ENCODE data around the gene RGP1. TPM values are rescaled to one million over a fixed set of nuclear protein-coding genes. Genes with fewer than 3 reads are reported as not detected.

Gene RGP1
- total and polyA plus RNA-seq, 9 of the 15 experiments (the other 6 are each of a cell fraction or from before 2014, with no cell fraction given) = 0.42 to 13.8 (median 6.7) TPM

DNA sequence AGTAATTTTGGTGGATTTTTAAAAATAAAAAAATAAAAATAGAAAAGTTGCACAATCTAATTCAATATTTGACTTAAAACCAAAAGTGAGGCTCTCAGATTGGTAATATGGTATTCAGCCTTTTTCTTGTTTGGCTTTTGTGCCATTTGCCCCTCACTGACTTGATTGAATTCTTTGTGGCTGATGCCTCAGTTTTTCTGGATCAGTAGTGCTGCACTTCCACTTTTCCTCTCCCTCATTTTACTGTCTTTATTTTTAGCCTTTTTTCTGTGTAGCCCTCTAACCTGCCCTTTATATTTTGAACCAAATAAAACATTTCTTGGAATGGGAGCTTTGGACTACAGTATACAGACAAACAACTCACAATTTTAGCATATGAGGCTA is 8.8 kb downstream of the RGP1 start:
- no peak overlapping the region for H2AFZ ChIP-seq (ENCODE audit: low read depth, low read length)
- peak overlapping the region; percentile 91; the same call in 2 of the 3 replicates for H3K27ac ChIP-seq (ENCODE audit: extremely low read depth, low read depth, low read length)
- BruUV-seq (replicated peaks) = no TSS peak
- in situ Hi-C loops (cut with MboI) (no loop called here), intact Hi-C loops (cut with micrococcal nuclease) (no loop called here)
- no peaks in the 10 kb centered on the region for H4K20me1 ChIP-seq (replicated peaks; ENCODE audit: control insufficient read depth, insufficient read depth, low read length)
- H3K4me2 ChIP-seq (ENCODE audit: insufficient read depth, low read length) = peak overlapping the region; percentile 86
- no peaks in the 10 kb centered on the region for H3K27me3 ChIP-seq (ENCODE audit: control insufficient read depth in 2 of 2, insufficient read depth in 2 of 2, low read length in 2 of 2)
- TF ChIP-seq SRSF9 (IDR thresholded peaks at IDR 0.05; ENCODE audit: borderline replicate concordance, low read depth, low read length) = no peak
- TF ChIP-seq ZC3H11A (IDR thresholded peaks at IDR 0.05; ENCODE audit: low read depth, low read length) = no peak
- TF ChIP-seq EHMT2 (IDR thresholded peaks at IDR 0.05) = no peak
- 0 out of 2 replicates have a peak, but pooled peaks have one; percentile 30 for TF ChIP-seq CEBPB (tag; IDR thresholded peaks at IDR 0.05)
- TF ChIP-seq MXI1 (IDR thresholded peaks at IDR 0.05; ENCODE audit: low read depth, low read length) = no peak
- TF ChIP-seq SMARCA5 (IDR thresholded peaks at IDR 0.05) = no peak
- no peak for TF ChIP-seq ZBTB1 (CRISPR knock-in tag; IDR thresholded peaks at IDR 0.05; ENCODE audit: borderline replicate concordance, low read depth)
- peak; percentile 37 for TF ChIP-seq CHD1 (IDR thresholded peaks at IDR 0.05; ENCODE audit: low read length)
- TF ChIP-seq, protein P1, sequence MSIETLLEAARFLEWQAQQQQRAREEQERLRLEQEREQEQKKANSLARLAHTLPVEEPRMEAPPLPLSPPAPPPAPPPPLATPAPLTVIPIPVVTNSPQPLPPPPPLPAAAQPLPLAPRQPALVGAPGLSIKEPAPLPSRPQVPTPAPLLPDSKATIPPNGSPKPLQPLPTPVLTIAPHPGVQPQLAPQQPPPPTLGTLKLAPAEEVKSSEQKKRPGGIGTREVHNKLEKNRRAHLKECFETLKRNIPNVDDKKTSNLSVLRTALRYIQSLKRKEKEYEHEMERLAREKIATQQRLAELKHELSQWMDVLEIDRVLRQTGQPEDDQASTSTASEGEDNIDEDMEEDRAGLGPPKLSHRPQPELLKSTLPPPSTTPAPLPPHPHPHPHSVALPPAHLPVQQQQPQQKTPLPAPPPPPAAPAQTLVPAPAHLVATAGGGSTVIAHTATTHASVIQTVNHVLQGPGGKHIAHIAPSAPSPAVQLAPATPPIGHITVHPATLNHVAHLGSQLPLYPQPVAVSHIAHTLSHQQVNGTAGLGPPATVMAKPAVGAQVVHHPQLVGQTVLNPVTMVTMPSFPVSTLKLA (conservative IDR thresholded peaks at IDR 0.05) = no peak
- TF ChIP-seq, protein P2, sequence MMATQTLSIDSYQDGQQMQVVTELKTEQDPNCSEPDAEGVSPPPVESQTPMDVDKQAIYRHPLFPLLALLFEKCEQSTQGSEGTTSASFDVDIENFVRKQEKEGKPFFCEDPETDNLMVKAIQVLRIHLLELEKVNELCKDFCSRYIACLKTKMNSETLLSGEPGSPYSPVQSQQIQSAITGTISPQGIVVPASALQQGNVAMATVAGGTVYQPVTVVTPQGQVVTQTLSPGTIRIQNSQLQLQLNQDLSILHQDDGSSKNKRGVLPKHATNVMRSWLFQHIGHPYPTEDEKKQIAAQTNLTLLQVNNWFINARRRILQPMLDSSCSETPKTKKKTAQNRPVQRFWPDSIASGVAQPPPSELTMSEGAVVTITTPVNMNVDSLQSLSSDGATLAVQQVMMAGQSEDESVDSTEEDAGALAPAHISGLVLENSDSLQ (IDR thresholded peaks at IDR 0.05) = no peak
- TF ChIP-seq COPS2 (conservative IDR thresholded peaks at IDR 0.05) = no peak
- TF ChIP-seq SETDB1 (IDR thresholded peaks at IDR 0.05; ENCODE audit: low read length) = no peak
- TF ChIP-seq NFE2L1 (tag; IDR thresholded peaks at IDR 0.05; ENCODE audit: borderline replicate concordance, low read depth) = no peak
- TF ChIP-seq NFYB (IDR thresholded peaks at IDR 0.05; ENCODE audit: extremely low read depth, insufficient read length) = no peak
- TF ChIP-seq ZNF143 (CRISPR knock-in tag; IDR thresholded peaks at IDR 0.05) = no peak
- TF ChIP-seq ZNF785 (CRISPR knock-in tag; IDR thresholded peaks at IDR 0.05) = no peak
- TF ChIP-seq, protein P3, sequence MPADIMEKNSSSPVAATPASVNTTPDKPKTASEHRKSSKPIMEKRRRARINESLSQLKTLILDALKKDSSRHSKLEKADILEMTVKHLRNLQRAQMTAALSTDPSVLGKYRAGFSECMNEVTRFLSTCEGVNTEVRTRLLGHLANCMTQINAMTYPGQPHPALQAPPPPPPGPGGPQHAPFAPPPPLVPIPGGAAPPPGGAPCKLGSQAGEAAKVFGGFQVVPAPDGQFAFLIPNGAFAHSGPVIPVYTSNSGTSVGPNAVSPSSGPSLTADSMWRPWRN (IDR thresholded peaks at IDR 0.05; ENCODE audit: low read depth) = no peak
- TF ChIP-seq NCOA6 (IDR thresholded peaks at IDR 0.05) = no peak
- TF ChIP-seq RNF2 (IDR thresholded peaks at IDR 0.05) = no peak
- no peak for TF ChIP-seq ZNF23 (CRISPR knock-in tag; IDR thresholded peaks at IDR 0.05)
- no peak for TF ChIP-seq PHTF2 (CRISPR knock-in tag; IDR thresholded peaks at IDR 0.05)
- TF ChIP-seq CEBPG (CRISPR knock-in tag; IDR thresholded peaks at IDR 0.05) = no peak
- TF ChIP-seq CEBPG (tag; conservative IDR thresholded peaks at IDR 0.05 in 1 of 2, IDR thresholded peaks at IDR 0.05 in 1 of 2) = peak; percentile 35; a peak in 1 of 4 replicates
- 0 out of 2 replicates have a peak, but pooled peaks have one; percentile 36 for TF ChIP-seq SPI1 (IDR thresholded peaks at IDR 0.05; ENCODE audit: borderline replicate concordance, low read depth, low read length)
- TF ChIP-seq ERF (CRISPR knock-in tag; IDR thresholded peaks at IDR 0.05) = no peak
- ATAC-seq = no peak
- H3K36me3 ChIP-seq (ENCODE audit: control insufficient read depth, insufficient read depth, low read length) = peaks cover 6% of the 10 kb centered on the region; the same call in 2 of the 3 replicates
- CTCF ChIA-PET (ENCODE audit: low intra/inter-chr PET ratio) = no interaction called here
- H3K4me3 ChIP-seq = peak overlapping the region; percentile 89
- no peaks in the 10 kb centered on the region for H3K9me3 ChIP-seq (replicated peaks; ENCODE audit: control insufficient read depth, insufficient read depth, low read depth, low read length)
- H3K4me1 ChIP-seq (replicated peaks in 1 of 2; ENCODE audit: control insufficient read depth in 2 of 2, insufficient read depth in 2 of 2, low read length in 2 of 2) = peaks cover 4 to 9% of the 10 kb centered on the region in 2 experiments; a peak in 3 of 5 replicates
- FAIRE-seq = no peak
- POLR2A ChIA-PET = no interaction called here
- peak overlapping the region in 1 of 2 experiments; percentile 92; a peak in 2 of 4 replicates for H3K9ac ChIP-seq (ENCODE audit: insufficient read depth in 1 of 2, low read depth in 2 of 2, low read length in 2 of 2)
- DNase-seq (ENCODE audit: extremely low read depth in 1 of 4, low spot score in 3 of 4) = no peak
- H3K9me1 ChIP-seq (ENCODE audit: control insufficient read depth, insufficient read depth, low read length) = no peaks in the 10 kb centered on the region
- peaks cover 42% of the 10 kb centered on the region for H3K79me2 ChIP-seq (ENCODE audit: control insufficient read depth, insufficient read depth, low read length)
